HCT116 (cell line): ENCODE measurements around the gene TBK1. TPM values are rescaled to one million over a fixed set of nuclear protein-coding genes. Genes with fewer than 3 reads are reported as not detected.
A peak's percentile ranks its signal among the peaks of the same experiment; 100 is the strongest.

Source experiments
- ATF3 ChIP-seq: IDR thresholded peaks from 2 replicates; pipeline ENCODE4 v1.6.1; 2012
- CBX3 ChIP-seq: IDR thresholded peaks from 2 replicates; pipeline ENCODE4 v1.6.1; 2012; ENCODE audit warnings: low read depth
- CTCF ChIP-seq, 3 experiments: fragments of 200-600 bp in 1 of 3; sonication (generic) in 1 of 3; IDR thresholded peaks in 2 of 3; conservative IDR thresholded peaks in 1 of 3; 2 replicates each; pipeline ENCODE4 v1.5.1; 2012 to 2017; ENCODE audit warnings: low read depth in 2 of 3, low read length in 2 of 3, antibody characterized with exemption in 1 of 3, borderline replicate concordance in 1 of 3, control low read depth in 1 of 3, mild to moderate bottlenecking in 1 of 3, mixed read lengths in 1 of 3, mixed run types in 1 of 3, moderate library complexity in 1 of 3; ENCODE audit not compliant: insufficient read depth in 1 of 3
- EGR1 ChIP-seq: IDR thresholded peaks from 2 replicates; pipeline ENCODE4 v1.6.1; 2012; ENCODE audit warnings: low read depth
- ELF1 ChIP-seq: IDR thresholded peaks from 2 replicates; pipeline ENCODE4 v1.6.1; 2012; ENCODE audit warnings: low read depth, borderline replicate concordance
- EZH2 ChIP-seq: fragments of 200-600 bp; sonication (generic); IDR thresholded peaks from 2 replicates; pipeline ENCODE4 v1.6.1; 2017; ENCODE audit warnings: antibody characterized with exemption, mixed run types
- EZH2phosphoT487 ChIP-seq: fragments of 200-600 bp; IDR thresholded peaks from 2 replicates; pipeline ENCODE4 v1.6.1; 2018; ENCODE audit warnings: antibody characterized with exemption, borderline replicate concordance
- JUND ChIP-seq: IDR thresholded peaks from 2 replicates; pipeline ENCODE4 v1.6.1; 2012
- MAX ChIP-seq: IDR thresholded peaks from 2 replicates; pipeline ENCODE4 v1.6.1; 2012
- POLR2A ChIP-seq: IDR thresholded peaks from 2 replicates; pipeline ENCODE4 v1.7.0; 2011; ENCODE audit warnings: borderline replicate concordance; ENCODE audit not compliant: insufficient read depth, insufficient read length; ENCODE audit errors: extremely low read depth
- POLR2AphosphoS5 ChIP-seq: IDR thresholded peaks from 2 replicates; pipeline ENCODE4 v1.6.1; 2011; ENCODE audit warnings: mild to moderate bottlenecking, low read depth, low read length, moderate library complexity
- SIN3A ChIP-seq: IDR thresholded peaks from 2 replicates; pipeline ENCODE4 v1.6.1; 2012; ENCODE audit warnings: low read depth
- SP1 ChIP-seq: IDR thresholded peaks from 2 replicates; pipeline ENCODE4 v1.6.1; 2012; ENCODE audit warnings: low read depth
- SRF ChIP-seq: IDR thresholded peaks from 2 replicates; pipeline ENCODE4 v1.6.1; 2012; ENCODE audit warnings: low read depth
- TCF7L2 ChIP-seq: IDR thresholded peaks from 2 replicates; pipeline ENCODE4 v1.7.0; 2011; ENCODE audit warnings: borderline replicate concordance, inconsistent platforms; ENCODE audit not compliant: insufficient read depth, insufficient read length; ENCODE audit errors: extremely low read depth
- YY1 ChIP-seq: IDR thresholded peaks from 2 replicates; pipeline ENCODE4 v1.6.1; 2011; ENCODE audit warnings: low read length, low read depth, moderate library complexity, mild to moderate bottlenecking; ENCODE audit not compliant: insufficient replicate concordance; ENCODE audit errors: extremely low read depth
- ZNF274 ChIP-seq: fragments of 200-500 bp; sonication (Bioruptor generic); IDR thresholded peaks from 2 replicates; pipeline ENCODE4 v1.6.1; 2014; ENCODE audit warnings: mild to moderate bottlenecking, low read depth, low read length, inconsistent platforms
- total RNA-seq: library from RNA; stranded (reverse); gene quantifications from one replicate; pipeline ENCODE4 v1.2.1, GENCODE V29; 2021; ENCODE audit not compliant: unreplicated experiment

Gene TBK1
- total RNA-seq, 1 experiment from 2014 or later, result 27.0 TPM

GRCh38 chr12:64403707-64404469 is 48.0 kb upstream of the TBK1 start, which contains the start of gene XPOT (continued):
- TF ChIP-seq SIN3A (peak; percentile 67; the same call in 1 of the 2 replicates), EZH2phosphoT487 (no peak), SP1 (peak; percentile 23; the same call in 1 of the 2 replicates), MAX (peak; percentile 90), POLR2AphosphoS5 (peak; percentile 97), ATF3 (no peak), POLR2A (peak; percentile 96), CBX3 (no peak), JUND (peak; percentile 11; the same call in 1 of the 2 replicates), EZH2 (no peak), YY1 (peak; percentile 60), ZNF274 (no peak), ELF1 (peak; percentile 90), TCF7L2 (peak; percentile 22), EGR1 (no peak; the same call in 1 of the 2 replicates), CTCF (IDR thresholded peaks at IDR 0.05 in 2 of 3, conservative IDR thresholded peaks at IDR 0.05 in 1 of 3; ENCODE audit: borderline replicate concordance in 1 of 3, insufficient read depth in 1 of 3, low read depth in 2 of 3, low read length in 2 of 3) (no peak), SRF (no peak)
